ENCODE data around the gene CHST7. TPM values are rescaled to one million over a fixed set of nuclear protein-coding genes. Genes with fewer than 3 reads are reported as not detected.

CHST7 gene
- total and polyA plus RNA-seq, 2 of the 8 experiments (the other 6 are each of a cell fraction or from before 2014, with no cell fraction given): 7.9 to 14.1 TPM

- H3K23ac ChIP-seq (ENCODE audit: insufficient read length): no peak overlapping the region
- H2AFZ ChIP-seq (ENCODE audit: low read length): no peak overlapping the region
- TF ChIP-seq, protein P1, sequence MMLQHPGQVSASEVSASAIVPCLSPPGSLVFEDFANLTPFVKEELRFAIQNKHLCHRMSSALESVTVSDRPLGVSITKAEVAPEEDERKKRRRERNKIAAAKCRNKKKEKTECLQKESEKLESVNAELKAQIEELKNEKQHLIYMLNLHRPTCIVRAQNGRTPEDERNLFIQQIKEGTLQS (IDR thresholded peaks at IDR 0.05; ENCODE audit: insufficient read depth, low read depth, low read length): no peak
- no peak for TF ChIP-seq TEAD4 (IDR thresholded peaks at IDR 0.05; ENCODE audit: low read depth, low read length)
- TF ChIP-seq TCF12 (IDR thresholded peaks at IDR 0.05; ENCODE audit: low read depth, low read length): no peak
- no peak for TF ChIP-seq CBX8 (IDR thresholded peaks at IDR 0.05; ENCODE audit: borderline replicate concordance, low read depth, low read length)
- no peak for TF ChIP-seq MAFK (IDR thresholded peaks at IDR 0.05; ENCODE audit: low read depth, low read length)
- no peak for TF ChIP-seq CHD1 (IDR thresholded peaks at IDR 0.05; ENCODE audit: low read depth, low read length)
- TF ChIP-seq JUND (IDR thresholded peaks at IDR 0.05; ENCODE audit: low read length): no peak
- no peak for TF ChIP-seq KDM1A (IDR thresholded peaks at IDR 0.05; ENCODE audit: borderline replicate concordance, low read length)
- TF ChIP-seq SIRT6 (IDR thresholded peaks at IDR 0.05; ENCODE audit: low read length): no peak
- no peak for TF ChIP-seq MAX (IDR thresholded peaks at IDR 0.05)
- TF ChIP-seq POU5F1 (IDR thresholded peaks at IDR 0.05; ENCODE audit: low read depth, low read length): no peak
- no peak for TF ChIP-seq EP300 (IDR thresholded peaks at IDR 0.05; ENCODE audit: borderline replicate concordance in 1 of 2, low read depth in 2 of 2, low read length in 2 of 2)
- TF ChIP-seq SIN3A (conservative IDR thresholded peaks at IDR 0.05 in 1 of 2, IDR thresholded peaks at IDR 0.05 in 1 of 2; ENCODE audit: low read depth in 1 of 2, low read length in 2 of 2): no peak
- TF ChIP-seq TAF7 (optimal IDR thresholded peaks at IDR 0.05; ENCODE audit: borderline replicate concordance, low read depth, low read length): no peak
Measured at GRCh38 chrX:46607916-46608315, 34.4 kb downstream of the CHST7 start.

More at GRCh38 chrX:46607916-46608315, 34.4 kb downstream of the CHST7 start:
- H2BK120ac ChIP-seq (replicated peaks; ENCODE audit: low read depth, low read length): no peak overlapping the region
- no peak overlapping the region for H3K4ac ChIP-seq (replicated peaks; ENCODE audit: insufficient read length, low read depth, low read length)
- no peak overlapping the region for H3K27ac ChIP-seq (ENCODE audit: low read depth, low read length)
- H2AK5ac ChIP-seq (ENCODE audit: low read depth, low read length): no peak overlapping the region
- no peak overlapping the region for H4K91ac ChIP-seq (replicated peaks; ENCODE audit: insufficient read length, low read length)
- no peak overlapping the region for H3K4me2 ChIP-seq (ENCODE audit: insufficient read depth in 1 of 2, low read depth in 2 of 2, low read length in 2 of 2)
- no peaks in the 10 kb centered on the region for H3K9me3 ChIP-seq (ENCODE audit: insufficient read depth in 2 of 2, low read depth in 1 of 2, low read length in 1 of 2)
- no peak overlapping the region for H3K14ac ChIP-seq (ENCODE audit: insufficient read length)
- ChIA-PET CTCF (ENCODE audit: partially characterized antibody) (no interaction called here), POLR2A (ENCODE audit: partially characterized antibody) (no interaction called here)
- no peaks in the 10 kb centered on the region for H3K4me1 ChIP-seq (replicated peaks in 1 of 4; ENCODE audit: control insufficient read depth in 3 of 4, insufficient read depth in 4 of 4, low read length in 3 of 4)
- H3K36me3 ChIP-seq (ENCODE audit: control insufficient read depth in 2 of 4, insufficient read depth in 4 of 4, low read length in 3 of 4): peaks cover 0 to under 1% (median 0%) of the 10 kb centered on the region in 4 experiments; a peak in 1 of 8 replicates
- no peak overlapping the region for H3K18ac ChIP-seq (ENCODE audit: extremely low read depth, low read length)
- no peak overlapping the region for H3K4me3 ChIP-seq (ENCODE audit: extremely low read depth in 1 of 4, insufficient read depth in 2 of 4, low read depth in 3 of 4, low read length in 4 of 4)
- no peaks in the 10 kb centered on the region for H3K27me3 ChIP-seq (replicated peaks in 1 of 4; ENCODE audit: control insufficient read depth in 3 of 4, extremely low read depth in 1 of 4, insufficient read depth in 3 of 4, low read length in 3 of 4)
- H3K56ac ChIP-seq (replicated peaks; ENCODE audit: insufficient read length, low read depth, low read length): no peak overlapping the region
- no peak overlapping the region for H4K8ac ChIP-seq (ENCODE audit: extremely low read depth, insufficient read depth, low read length)
- FAIRE-seq (no peak), DNase-seq (ENCODE audit: low read depth in 1 of 2, low spot score in 2 of 2) (no peak)
- no peak overlapping the region for H4K5ac ChIP-seq (ENCODE audit: insufficient read length, low read depth, low read length)
- no peak overlapping the region for H3K9ac ChIP-seq (replicated peaks in 1 of 4; ENCODE audit: extremely low read depth in 1 of 4, low read depth in 3 of 4, low read length in 3 of 4)
- no peaks in the 10 kb centered on the region for H3K23me2 ChIP-seq (ENCODE audit: low read depth, low read length)
- H2BK15ac ChIP-seq (ENCODE audit: low read length): no peak overlapping the region
- no peaks in the 10 kb centered on the region for H3K79me1 ChIP-seq (ENCODE audit: low read depth, low read length)
- WGBS, 2 experiments (ENCODE audit: extremely low coverage in 1 of 2, insufficient coverage in 1 of 2, insufficient read length in 1 of 2, insufficient replicate concordance in 2 of 2, low coverage in 1 of 2, low lambda C conversion rate in 2 of 2, missing lambda C conversion rate in 1 of 2): 98% methylated on average over 11 of the region's 11 CpGs; no CpG with 5 or more reads in 1 of the 2 experiments
- no peaks in the 10 kb centered on the region for H4K20me1 ChIP-seq (replicated peaks in 1 of 2; ENCODE audit: control insufficient read depth in 1 of 2, insufficient read depth in 2 of 2, low read length in 2 of 2)
- no peak overlapping the region for H2BK12ac ChIP-seq (ENCODE audit: low read depth, low read length)
- H3K79me2 ChIP-seq (ENCODE audit: control insufficient read depth in 1 of 2, insufficient read depth in 2 of 2, low read length in 2 of 2): no peaks in the 10 kb centered on the region
- no peak overlapping the region for H2BK20ac ChIP-seq (ENCODE audit: low read length)
- H2BK5ac ChIP-seq (ENCODE audit: low read depth, low read length): no peak overlapping the region

All from H1 (cell line).